K562 (cell line): ENCODE measurements around the gene MUCL3.

ENCODE experiments used
- ATF3 ChIP-seq, 2 experiments: fragments of 450-650 bp in 1 of 2; sonication (generic) in 1 of 2; formaldehyde crosslinking in 1 of 2; IDR thresholded peaks in 1 of 2; conservative IDR thresholded peaks in 1 of 2; 2 replicates each; pipeline versions ENCODE4 v1.6.1 to v1.8.1; 2016 to 2023; ENCODE audit warnings: mild to moderate bottlenecking in 2 of 2, moderate library complexity in 2 of 2, inconsistent platforms in 1 of 2, missing genetic modification reagents in 1 of 2
- CAMTA2 ChIP-seq: fragments of 250-450 bp; sonication (Bioruptor Pico); conservative IDR thresholded peaks from 2 replicates; pipeline ENCODE4 v1.5.1; 2022
- CTCF ChIP-seq, 3 experiments: IDR thresholded peaks in 2 of 3; conservative IDR thresholded peaks in 1 of 3; 2 replicates each; pipeline ENCODE4 v1.5.1; 2011 to 2012; ENCODE audit warnings: low read length in 3 of 3, mild to moderate bottlenecking in 3 of 3, control low read depth in 2 of 3, improper control_type of control experiment in 1 of 3, inconsistent platforms in 1 of 3, low read depth in 1 of 3, mixed read lengths in 1 of 3, moderate library complexity in 1 of 3; ENCODE audit not compliant: insufficient read depth in 2 of 3
- ELK1 ChIP-seq: sonication (generic); formaldehyde crosslinking; IDR thresholded peaks from 2 replicates; pipeline ENCODE4 v1.8.1; 2022; ENCODE audit warnings: missing genetic modification reagents
- EP300 ChIP-seq: IDR thresholded peaks from 2 replicates; pipeline ENCODE4 v1.6.1; 2012; ENCODE audit warnings: low read length, improper control_type of control experiment
- ETV6 ChIP-seq, 3 experiments: fragments of 150-350 bp in 1 of 3; sonication (generic) in 1 of 3; formaldehyde crosslinking in 1 of 3; IDR thresholded peaks; 2 replicates each; pipeline versions ENCODE4 v1.6.1 to v1.8.0; 2014 to 2022; ENCODE audit warnings: borderline replicate concordance in 2 of 3, low read depth in 2 of 3, antibody characterized with exemption in 1 of 3, low read length in 1 of 3, mild to moderate bottlenecking in 1 of 3, missing genetic modification reagents in 1 of 3
- MLLT1 ChIP-seq, 2 experiments: fragments of 450-650 bp; IDR thresholded peaks; 2 replicates each; pipeline ENCODE4 v1.6.1; 2016
- POLR2A ChIP-seq: fragments of 450-650 bp; conservative IDR thresholded peaks from 2 replicates; pipeline ENCODE4 v1.6.1; 2016
- RBBP5 ChIP-seq: fragments of 200-600 bp; sonication (generic); IDR thresholded peaks from 2 replicates; pipeline ENCODE4 v1.6.1; 2012; ENCODE audit warnings: borderline replicate concordance, mild to moderate bottlenecking, low read length, control low read depth, inconsistent platforms; ENCODE audit not compliant: insufficient read depth, poor library complexity, severe bottlenecking
- ZBTB40 ChIP-seq, 2 experiments: fragments of 450-650 bp in 1 of 2; sonication (generic) in 1 of 2; formaldehyde crosslinking in 1 of 2; IDR thresholded peaks; 2 replicates each; pipeline versions ENCODE4 v1.7.1 to v1.9.0; 2016 to 2022; ENCODE audit warnings: inconsistent platforms in 1 of 2, mild to moderate bottlenecking in 1 of 2, missing genetic modification reagents in 1 of 2
- ZNF134 ChIP-seq: fragments of 250-450 bp; sonication (Bioruptor Pico); conservative IDR thresholded peaks from 2 replicates; pipeline ENCODE4 v1.4.0; 2020

- TF ChIP-seq POLR2A (no peak), ELK1 (CRISPR knock-in tag) (no peak), ETV6 (IDR thresholded peaks at IDR 0.05; ENCODE audit: borderline replicate concordance in 1 of 2, low read depth in 2 of 2, low read length in 1 of 2) (no peak), ETV6 (CRISPR knock-in tag; IDR thresholded peaks at IDR 0.05; ENCODE audit: borderline replicate concordance) (no peak), ATF3 (IDR thresholded peaks at IDR 0.05) (no peak), ATF3 (CRISPR knock-in tag; conservative IDR thresholded peaks at IDR 0.05) (no peak), CAMTA2 (CRISPR knock-in tag) (no peak), RBBP5 (no peak), ZBTB40 (IDR thresholded peaks at IDR 0.05) (no peak), ZBTB40 (CRISPR knock-in tag; IDR thresholded peaks at IDR 0.05) (no peak), MLLT1 (IDR thresholded peaks at IDR 0.05) (no peak), ZNF134 (no peak), CTCF (IDR thresholded peaks at IDR 0.05 in 2 of 3, conservative IDR thresholded peaks at IDR 0.05 in 1 of 3; ENCODE audit: insufficient read depth in 2 of 3, low read depth in 1 of 3, low read length in 3 of 3) (no peak), EP300 (no peak)
Measured at GRCh38 chr6:30951907-30952469, 11.2 kb downstream of the MUCL3 start.
